Endometrial microvascular endothelial cells (primary cell): ENCODE data around the gene RELT. TPM values are rescaled to one million over a fixed set of nuclear protein-coding genes. Genes with fewer than 3 reads are reported as not detected.

Experiments
- in situ Hi-C: cut with HindIII; loops from 2 replicates; pipeline ENCODE4 v1.10.0; 2017; ENCODE audit warnings: low sequenced_read_pairs, low pct_unique_long_range_greater_than_20kb; ENCODE audit errors: inconsistent ontology term
- total RNA-seq: library from RNA; depleted of rRNA; stranded (reverse); fragments of >200 nt; gene quantifications from one replicate; pipeline ENCODE4 v1.2.3, GENCODE V29; 2015; ENCODE audit errors: inconsistent ontology term

RELT gene
- total RNA-seq, 1 donor from 2014 or later = 10.8 TPM

DNA sequence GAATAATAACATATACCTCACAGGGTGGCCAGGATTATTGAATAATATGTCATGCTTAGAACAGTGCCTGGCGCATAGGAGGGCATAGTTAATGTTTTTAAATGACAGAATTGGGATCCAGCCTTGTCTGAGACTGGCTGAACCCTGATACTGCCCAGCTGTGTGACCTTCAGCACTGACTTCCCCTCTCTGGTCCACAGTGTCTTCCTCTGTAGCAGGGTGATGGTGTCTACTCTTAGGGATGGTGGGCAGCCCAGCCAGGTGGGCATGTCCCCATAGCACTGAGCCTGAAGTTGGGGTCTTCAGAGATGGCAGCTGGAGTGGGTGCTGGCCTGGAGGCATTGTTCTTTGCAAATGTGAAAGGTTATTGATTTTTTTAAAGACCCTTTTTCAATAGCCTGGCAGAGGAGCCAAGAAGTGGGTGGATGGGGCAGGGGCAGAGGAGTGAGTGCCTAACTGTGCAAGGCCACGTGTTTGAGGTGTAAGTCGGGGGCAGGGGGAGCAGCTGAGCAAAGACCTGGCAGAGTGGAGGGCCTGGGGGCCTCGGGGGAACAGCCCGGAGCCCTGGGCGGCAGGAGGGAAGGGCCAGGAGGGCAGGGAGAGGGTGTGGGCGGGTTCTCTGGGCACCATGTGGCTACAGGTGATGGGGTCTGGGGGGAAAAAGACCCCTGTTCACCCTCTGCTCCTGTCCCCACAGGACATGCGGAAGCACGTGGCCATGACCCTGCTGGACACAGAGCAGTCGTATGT lies 29.8 kb upstream of the RELT start:
- in situ Hi-C loops = no loop called here

DNA sequence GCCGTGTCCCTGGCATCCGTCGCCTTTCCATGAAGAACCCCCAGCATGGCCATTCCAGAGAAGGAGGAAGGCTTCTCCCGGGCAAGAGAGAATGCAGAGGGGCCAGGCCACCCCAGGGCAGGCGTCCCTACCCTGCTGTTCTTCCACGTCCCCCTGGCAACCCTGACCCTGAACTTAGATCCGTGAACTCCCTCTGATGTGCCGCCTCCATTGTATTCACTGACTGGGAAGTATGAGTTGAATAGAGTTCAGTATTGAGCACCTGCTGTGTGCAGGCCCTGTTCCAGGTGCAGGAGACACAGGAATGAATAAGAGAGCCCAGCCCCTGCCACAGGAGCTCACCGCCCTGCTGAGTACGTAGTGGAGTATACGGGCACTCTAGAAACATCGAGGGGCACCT lies 29.1 kb upstream of the RELT start:
- in situ Hi-C loops = no loop called here

DNA sequence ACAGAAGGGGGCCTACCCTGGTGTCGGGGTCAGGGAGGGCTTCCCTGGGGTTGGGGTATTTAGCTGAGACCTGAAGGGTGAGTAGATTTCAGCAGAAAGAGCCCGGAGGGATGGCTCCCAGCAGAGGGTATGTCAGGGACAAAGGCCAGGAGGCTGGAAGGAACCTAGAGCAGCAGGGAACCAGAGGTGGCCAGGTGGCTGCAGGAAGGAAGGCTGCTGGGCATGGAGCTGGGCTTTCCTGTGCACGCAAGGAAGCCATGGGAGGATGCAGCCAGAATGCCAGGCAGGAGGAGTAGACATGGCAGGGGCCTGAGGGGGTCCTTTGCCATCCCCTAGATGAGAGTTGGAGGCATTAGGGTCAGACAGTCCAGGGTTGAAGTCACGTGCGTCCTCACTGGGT lies 27.4 kb upstream of the RELT start:
- in situ Hi-C loops = no loop called here

DNA sequence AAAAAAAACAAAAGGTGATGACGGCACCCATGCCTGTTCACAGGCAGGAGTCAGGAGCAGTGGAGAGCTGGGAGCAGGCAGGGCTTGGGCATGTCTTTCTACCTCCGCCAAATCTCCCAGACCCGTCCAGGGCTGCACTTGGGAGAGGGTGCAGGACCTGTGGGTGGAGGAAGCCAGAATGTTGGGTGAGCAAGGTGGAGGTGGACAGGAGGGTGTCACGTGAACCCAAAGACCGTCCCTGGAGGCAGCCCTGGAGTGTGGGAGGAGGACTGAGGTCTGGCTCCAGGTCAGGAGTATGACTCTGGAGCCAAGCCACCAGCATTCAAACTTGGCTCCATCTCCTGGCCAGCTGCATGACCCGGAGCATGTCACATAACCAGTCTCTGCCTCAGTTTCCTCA lies 26.6 kb upstream of the RELT start:
- in situ Hi-C loops = no loop called here

DNA sequence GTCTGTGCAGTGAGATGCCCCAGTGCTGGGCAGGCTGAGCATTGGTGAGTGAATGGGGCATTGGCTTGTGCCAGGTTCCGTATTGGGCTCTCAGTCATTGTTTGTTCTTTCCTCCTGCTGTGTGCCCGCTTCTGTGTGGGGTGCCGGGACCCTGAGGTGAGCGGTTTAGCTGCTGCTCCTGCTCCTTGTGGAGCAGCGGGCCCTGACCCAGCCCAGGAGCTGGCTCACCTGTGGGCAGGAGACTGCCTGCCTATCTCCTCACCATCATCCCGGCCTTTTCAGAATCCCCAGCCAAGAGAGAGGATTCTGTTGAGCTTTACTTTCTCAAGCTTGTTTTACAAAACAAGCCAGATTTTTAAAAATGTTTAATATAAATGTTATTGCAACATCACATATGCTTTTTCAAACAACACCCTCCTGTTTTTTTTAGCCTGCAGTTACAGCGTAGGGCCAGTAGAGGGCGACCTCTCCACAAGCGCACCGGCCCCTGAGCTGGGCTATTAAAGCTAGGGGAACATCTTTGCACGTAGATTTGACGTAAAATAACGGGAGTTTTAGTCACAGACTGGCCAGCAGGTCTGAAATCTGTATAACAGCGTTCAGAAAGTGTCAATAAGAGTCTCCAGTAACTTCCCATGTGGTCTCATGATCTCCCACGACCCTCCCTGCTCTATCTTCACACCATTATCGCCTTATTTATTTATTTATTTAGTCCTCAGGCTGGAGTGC lies 25.1 kb upstream of the RELT start:
- in situ Hi-C loops = no loop called here

DNA sequence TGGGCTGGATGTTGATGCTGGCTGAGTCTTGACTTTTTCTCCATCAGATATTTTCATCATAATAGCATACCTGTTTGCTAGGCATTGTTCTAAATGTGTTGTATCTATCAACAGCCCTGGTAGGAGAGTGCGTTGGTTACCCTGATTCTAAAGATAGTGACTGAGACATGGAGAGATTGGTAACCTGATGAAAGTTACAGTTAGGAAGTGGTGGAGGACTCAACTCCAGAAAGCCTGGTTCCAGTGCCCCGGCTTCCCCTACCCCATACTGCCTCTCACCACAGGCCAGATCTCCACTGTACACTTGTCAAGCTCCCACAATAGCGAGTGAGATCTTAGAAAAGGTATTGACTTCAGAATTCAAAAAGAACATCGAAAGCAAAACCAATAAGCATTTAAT lies 22.8 kb upstream of the RELT start:
- in situ Hi-C loops = no loop called here

DNA sequence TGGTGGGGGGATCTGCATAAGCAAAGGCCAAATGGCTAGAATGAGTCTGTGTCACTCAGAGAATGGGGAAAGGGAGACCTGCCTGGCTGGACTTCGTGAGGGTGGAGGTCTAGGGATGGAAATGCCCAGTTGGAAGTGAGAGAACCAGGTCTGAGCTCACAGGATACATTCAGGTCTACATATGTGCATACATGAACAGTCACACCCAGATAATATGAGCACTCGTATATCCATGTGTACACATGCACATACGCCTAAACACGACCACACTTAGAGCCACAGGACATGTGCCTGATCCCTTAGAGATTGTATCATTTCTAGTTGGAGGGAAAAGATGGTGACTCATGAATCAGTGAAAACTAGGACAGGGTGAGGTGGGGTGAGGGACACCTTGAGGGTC lies 21.1 kb upstream of the RELT start:
- in situ Hi-C loops = no loop called here

DNA sequence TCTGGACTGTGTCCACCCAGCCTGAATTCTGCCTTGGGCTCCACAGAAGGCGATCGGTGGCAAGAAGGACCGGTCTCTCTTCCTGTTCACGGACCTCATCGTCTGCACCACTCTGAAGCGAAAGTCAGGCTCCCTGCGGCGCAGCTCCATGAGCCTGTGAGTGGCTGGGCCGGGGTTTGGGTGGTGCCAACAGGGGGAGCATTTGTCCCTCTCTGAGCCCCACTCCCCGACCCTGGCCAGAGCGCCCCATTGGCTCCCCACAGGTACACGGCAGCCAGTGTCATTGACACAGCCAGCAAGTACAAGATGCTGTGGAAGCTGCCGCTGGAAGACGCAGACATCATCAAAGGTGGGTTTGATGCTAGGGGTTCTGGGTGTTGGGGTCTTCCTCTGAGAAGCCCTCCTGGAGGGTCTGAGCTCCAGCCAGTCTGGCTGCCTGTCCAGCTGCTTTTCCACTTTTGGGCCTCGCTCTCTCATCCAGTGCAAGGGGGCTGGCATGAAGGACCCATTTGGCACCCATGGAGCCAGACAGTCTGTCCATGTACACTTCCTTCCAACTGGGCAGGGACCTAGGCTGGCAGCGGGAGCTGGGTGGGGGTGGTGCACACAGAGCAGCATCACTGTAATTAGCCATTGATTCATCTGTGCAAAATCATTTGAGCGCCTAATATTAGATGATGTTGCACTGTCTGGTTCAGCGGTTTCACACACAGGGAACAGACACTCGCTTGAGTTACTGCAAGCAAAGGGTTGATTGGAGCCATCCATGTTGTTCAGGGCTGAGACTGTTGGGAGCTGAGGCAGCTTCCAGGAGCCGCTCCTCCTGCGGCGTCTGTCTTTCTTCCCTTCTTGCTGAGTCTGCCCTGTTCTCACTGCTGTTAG lies 19.0 kb upstream of the RELT start:
- in situ Hi-C loops = no loop called here

DNA sequence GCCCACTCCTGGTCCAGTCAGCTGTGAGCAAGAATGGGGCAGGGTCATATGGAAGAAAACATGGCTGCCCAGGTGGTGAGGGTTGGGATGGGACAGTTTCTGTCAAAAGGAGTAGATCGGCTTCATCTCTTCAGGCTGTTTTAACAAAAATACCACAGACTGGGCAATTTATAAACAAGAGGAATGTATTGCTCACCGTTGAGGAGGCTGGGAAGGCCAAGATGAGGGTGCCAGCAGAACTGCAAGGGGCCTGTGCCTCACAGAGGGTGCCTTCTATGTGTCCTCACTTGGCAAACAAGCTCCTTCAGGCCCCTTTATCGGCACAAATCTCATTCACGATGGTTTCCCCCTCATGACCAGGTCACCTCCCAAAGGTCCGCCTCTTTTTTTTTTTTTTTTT lies 18.1 kb upstream of the RELT start:
- in situ Hi-C loops = no loop called here

DNA sequence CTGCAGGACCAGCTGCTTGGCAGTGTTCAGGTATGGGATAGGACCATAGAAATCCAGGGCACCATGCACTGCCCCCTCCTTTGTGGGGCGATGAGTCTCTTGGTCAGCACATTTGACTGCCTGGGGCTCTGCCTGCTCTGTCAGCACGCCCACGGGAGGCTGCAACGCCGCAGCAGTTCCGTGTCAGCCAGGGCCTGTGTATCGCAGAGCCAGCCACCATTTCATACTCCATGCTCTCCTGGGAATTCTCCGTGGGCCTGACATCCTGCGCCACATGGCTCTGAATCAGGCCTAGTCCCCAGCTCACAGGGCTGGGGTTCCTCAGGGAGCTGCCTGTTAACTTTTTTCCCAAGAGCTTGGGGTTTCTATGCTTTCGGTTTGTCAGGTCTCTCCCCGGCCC lies 16.9 kb upstream of the RELT start:
- in situ Hi-C loops = no loop called here

DNA sequence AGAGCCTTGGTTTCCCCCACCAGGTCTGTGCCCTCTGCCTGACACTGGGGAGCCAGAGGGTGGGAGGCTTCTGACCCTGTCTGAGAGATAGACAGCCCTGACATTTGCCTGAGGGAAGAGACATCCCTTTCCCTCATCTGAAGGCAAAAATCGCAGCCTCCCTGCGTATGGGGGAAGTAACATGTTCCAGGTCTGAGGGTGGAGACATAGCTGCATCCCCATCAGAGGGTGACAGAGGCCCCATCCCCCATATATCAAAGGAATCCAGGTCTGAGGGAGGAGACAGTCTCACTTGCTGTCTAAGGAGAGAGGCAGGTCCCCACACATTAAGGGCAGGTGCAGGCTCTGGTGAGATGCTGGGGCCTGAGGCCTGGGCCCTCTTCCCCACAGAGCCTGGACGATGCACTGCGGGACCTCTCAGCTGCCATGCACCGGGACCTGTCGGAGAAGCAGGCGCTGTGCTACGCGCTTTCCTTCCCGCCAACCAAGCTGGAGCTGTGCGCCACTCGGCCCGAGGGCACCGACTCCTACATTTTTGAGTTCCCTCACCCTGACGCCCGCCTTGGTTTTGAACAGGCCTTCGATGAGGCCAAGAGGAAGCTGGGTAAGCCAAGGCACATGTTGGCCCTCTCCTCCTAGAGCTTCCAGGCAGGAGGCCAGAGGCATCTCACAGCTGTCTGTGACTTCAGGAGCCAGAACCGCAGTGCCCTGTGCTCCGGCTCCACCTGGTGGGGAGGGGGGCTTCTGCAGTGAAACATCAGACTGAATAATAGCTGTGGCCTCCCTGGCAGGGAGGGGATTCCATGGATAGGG lies 16.1 kb upstream of the RELT start:
- in situ Hi-C loops = no loop called here

DNA sequence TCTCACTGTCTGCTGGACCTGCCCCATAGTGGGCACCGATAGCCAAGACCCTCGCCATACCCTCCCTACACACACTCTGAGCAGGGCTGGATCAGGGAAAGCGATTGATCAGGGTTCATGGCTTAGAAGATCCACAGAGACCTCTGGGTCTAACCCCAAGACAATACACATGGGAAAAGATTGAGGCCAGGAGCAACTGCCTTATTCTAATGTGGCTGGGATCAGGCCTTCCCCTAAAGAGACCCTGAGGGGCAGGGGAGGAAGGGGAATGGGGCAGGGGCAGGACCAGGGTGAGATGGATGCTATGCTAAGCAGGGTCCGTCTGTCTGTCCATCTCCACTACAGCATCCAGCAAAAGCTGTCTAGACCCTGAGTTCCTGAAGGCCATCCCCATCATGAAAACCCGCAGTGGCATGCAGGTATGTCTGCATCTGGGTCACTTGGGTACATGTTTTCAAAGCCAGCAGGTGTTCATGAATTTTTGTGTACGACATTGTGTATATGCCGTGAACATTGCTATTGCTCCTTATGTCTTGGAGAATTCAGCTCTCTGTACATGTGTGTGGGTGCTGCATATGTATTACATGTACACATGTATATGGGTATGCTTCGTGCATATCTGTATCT lies 15.3 kb upstream of the RELT start:
- in situ Hi-C loops = no loop called here

DNA sequence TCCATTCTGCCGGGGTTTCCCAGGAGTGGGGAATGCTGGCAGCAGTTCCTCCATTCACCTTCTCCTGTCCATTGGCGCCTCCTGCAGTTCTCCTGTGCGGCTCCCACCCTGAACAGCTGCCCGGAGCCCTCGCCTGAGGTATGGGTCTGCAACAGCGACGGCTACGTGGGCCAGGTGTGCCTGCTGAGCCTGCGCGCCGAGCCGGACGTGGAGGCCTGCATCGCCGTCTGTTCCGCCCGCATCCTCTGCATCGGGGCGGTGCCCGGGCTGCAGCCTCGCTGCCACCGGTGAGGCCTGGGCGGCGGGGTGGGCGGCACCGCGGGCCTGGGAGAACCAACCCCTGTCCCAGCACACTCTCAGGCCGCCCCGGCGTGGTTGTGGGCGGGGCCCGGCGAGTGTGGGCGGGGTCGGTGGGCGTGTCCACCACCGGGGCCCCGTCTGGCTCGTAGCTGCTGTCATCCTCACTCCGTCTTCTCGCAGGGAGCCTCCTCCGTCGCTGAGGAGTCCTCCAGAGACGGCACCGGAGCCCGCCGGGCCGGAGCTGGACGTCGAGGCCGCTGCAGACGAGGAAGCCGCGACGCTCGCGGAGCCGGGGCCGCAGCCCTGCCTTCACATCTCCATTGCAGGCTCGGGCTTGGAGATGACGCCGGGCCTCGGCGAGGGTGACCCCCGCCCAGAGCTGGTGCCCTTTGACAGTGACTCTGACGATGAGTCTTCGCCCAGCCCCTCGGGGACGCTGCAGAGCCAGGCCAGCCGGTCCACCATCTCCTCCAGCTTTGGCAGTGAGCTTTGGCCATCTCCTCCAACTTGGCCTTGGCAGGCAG lies 14.0 kb upstream of the RELT start:
- in situ Hi-C loops = no loop called here

DNA sequence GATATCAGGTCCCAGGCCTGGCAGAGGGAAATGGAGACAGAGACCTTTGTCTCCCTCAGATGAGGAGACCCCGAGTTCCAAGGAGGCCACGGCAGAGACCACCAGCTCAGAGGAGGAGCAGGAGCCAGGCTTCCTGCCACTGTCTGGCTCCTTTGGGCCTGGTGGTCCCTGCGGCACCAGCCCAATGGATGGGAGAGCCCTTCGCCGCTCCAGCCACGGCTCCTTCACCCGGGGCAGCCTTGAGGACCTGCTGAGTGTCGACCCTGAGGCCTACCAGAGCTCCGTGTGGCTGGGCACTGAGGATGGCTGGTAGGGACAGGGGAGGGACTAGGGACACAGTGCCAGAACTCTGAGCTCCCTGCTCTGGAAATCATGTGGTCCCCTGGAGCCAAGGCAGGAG lies 13.1 kb upstream of the RELT start:
- in situ Hi-C loops = no loop called here

DNA sequence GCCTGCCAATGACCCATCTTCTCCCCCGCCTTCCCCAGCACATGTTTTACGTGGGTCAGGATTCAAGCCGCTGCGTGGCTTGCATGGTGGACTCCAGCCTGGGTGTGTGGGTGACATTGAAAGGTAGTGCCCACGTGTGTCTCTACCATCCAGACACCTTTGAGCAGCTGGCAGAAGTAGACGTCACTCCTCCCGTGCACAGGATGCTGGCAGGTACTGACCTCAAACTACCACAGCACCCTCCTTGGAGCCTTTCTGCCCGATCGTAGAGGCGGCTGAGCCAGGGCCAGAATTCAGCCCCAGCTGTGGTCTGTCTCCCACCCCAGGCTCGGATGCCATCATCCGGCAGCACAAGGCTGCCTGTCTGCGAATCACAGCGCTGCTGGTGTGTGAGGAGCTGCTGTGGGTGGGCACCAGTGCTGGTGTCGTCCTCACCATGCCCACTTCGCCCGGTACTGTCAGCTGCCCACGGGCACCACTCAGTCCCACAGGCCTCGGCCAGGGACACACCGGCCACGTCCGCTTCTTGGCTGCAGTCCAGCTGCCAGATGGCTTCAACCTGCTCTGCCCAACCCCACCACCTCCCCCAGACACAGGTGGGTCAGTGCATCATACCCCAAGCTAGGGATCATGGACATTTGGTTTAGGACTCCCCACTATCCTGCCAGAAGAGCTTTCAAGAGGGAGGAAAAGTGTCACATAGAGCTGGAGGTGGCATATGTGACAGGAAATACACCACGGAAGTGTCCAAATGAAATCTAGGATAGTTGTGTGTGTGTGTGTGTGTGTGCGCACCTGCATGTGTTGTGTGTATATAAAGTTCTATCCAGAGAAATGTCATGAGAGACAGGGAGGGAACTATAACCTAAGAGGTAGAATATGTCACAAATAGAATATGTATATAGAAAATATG lies 10.6 kb upstream of the RELT start:
- in situ Hi-C loops = no loop called here

DNA sequence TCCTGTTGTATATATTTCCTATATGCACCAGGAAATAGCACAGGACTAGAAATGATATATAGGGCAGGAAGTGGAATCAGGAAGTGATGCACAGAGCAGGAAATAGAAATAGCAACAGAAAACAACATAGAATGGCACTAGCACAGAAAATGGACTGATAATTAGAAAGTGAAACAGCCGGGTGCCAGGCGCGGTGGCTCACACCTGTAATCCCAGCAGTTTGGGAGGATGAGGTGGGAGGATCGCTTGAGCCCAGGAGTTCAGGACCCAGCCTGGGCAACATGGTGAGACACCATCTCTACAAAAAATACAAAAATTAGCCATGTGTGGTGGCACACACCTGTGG lies 10.0 kb upstream of the RELT start:
- in situ Hi-C loops = no loop called here

DNA sequence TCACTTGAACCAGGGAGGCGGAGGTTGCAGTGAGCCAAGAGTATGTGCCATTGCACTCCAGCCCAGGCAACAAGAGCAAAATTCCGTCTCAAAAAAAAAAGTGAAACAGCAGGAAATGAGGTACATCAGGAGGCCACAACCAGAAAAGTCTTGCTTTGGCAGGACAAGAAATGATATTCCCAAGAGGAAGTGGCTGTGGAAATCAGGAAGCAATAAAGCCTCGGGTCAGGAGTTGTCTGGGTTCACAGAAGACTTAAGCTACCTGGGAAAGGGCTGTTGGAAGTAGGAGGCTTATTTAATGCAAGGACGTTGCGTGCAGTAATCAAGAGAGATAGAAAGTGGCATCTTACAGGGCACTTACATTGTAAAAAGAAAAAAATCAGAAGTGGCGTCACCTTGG lies 9.2 kb upstream of the RELT start:
- in situ Hi-C loops = no loop called here
